GM13976 (cell line): ENCODE results near the gene ZNF791.
A peak's percentile ranks its signal among the peaks of the same experiment; 100 is the strongest.

Experiments used
- DNase-seq: peaks from one replicate; pipeline ENCODE4 v3.0.0; 2012; ENCODE audit warnings: low spot score
- in situ Hi-C: fragments of 300-500 bp; cut with MboI; formaldehyde crosslinking; loops from one replicate; pipeline ENCODE4 v1.12.0; 2022; ENCODE audit warnings: low sequenced_read_pairs, mixed read lengths, inconsistent platforms; ENCODE audit not compliant: unreplicated experiment
- TF ChIP-seq, protein P1 (sequence below): IDR thresholded peaks from 2 replicates; pipeline ENCODE4 v1.5.1; 2012; ENCODE audit warnings: borderline replicate concordance, mild to moderate bottlenecking; ENCODE audit not compliant: insufficient read depth; ENCODE audit errors: extremely low read depth, missing control alignments, control extremely low read depth

Gene ZNF791

DNA sequence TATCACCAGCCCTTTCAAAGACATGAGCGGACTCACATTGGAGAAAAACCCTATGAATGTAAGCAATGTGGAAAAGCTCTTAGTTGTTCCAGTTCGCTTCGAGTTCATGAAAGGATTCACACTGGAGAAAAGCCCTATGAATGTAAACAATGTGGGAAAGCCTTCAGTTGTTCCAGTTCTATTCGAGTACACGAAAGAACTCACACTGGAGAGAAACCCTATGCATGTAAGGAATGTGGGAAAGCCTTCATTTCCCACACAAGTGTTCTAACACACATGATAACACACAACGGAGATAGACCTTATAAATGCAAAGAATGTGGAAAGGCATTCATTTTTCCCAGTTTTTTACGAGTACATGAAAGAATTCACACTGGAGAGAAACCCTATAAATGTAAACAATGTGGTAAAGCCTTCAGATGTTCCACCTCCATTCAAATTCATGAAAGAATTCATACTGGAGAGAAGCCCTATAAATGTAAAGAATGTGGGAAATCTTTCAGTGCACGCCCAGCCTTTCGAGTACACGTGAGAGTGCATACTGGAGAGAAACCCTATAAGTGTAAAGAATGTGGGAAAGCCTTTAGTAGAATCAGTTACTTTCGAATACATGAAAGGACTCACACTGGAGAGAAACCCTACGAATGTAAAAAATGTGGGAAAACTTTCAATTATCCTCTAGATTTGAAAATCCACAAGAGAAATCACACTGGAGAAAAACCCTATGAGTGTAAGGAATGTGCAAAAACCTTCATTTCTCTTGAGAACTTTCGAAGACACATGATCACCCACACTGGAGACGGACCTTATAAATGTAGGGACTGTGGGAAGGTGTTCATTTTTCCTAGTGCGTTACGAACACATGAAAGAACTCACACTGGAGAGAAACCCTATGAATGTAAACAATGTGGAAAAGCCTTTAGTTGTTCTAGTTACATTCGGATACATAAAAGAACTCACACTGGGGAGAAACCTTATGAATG lies 17.6 kb downstream of the ZNF791 start:
- in situ Hi-C loops, result no loop called here

DNA sequence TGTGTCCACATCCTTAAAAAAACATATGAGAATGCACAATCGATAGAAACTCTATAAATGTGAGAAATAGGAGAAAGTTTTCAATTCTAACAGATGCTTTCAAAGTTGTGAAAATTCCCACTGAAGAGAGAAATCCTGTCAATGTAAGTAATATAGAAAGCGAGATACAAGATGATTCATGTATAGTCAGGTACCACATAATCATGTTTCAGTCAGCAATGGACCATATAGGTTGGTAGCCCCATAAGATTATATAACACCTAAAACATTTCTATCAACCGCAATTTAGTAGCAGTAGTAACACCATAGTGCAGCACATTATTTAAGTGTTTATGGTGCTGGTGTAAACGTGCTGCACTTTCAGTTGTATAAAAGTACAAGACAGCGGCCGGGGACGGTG lies 18.5 kb downstream of the ZNF791 start:
- in situ Hi-C loops, result no loop called here
- no peak for DNase-seq
- TF ChIP-seq, protein P1, sequence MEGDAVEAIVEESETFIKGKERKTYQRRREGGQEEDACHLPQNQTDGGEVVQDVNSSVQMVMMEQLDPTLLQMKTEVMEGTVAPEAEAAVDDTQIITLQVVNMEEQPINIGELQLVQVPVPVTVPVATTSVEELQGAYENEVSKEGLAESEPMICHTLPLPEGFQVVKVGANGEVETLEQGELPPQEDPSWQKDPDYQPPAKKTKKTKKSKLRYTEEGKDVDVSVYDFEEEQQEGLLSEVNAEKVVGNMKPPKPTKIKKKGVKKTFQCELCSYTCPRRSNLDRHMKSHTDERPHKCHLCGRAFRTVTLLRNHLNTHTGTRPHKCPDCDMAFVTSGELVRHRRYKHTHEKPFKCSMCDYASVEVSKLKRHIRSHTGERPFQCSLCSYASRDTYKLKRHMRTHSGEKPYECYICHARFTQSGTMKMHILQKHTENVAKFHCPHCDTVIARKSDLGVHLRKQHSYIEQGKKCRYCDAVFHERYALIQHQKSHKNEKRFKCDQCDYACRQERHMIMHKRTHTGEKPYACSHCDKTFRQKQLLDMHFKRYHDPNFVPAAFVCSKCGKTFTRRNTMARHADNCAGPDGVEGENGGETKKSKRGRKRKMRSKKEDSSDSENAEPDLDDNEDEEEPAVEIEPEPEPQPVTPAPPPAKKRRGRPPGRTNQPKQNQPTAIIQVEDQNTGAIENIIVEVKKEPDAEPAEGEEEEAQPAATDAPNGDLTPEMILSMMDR, result no peak

More for the DNA sequence above, 17.6 kb downstream of the ZNF791 start:
- TF ChIP-seq, protein P1, result no peak
- no peak for DNase-seq

DNA sequence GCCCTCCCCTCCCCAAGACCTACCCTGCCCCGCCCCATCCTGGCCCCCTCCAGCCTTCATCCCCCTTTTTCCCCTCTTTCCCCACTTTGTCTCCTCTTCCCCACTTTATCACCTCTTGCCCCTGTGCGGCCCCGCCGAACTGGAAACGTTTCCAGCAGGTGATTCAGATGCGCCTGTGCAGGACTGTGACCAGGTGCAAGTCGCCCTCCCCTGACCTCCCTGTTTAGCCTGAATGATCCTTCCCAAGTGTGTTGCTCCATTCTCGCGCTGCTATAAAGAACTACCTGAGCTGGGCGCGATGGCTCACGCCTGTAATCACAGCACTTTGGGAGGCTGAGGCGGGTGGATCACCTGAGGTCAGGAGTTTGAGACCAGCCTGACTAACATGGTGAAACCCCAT lies 25.9 kb downstream of the ZNF791 start:
- in situ Hi-C loops, result no loop called here
- TF ChIP-seq, protein P1, result no peak

DNA sequence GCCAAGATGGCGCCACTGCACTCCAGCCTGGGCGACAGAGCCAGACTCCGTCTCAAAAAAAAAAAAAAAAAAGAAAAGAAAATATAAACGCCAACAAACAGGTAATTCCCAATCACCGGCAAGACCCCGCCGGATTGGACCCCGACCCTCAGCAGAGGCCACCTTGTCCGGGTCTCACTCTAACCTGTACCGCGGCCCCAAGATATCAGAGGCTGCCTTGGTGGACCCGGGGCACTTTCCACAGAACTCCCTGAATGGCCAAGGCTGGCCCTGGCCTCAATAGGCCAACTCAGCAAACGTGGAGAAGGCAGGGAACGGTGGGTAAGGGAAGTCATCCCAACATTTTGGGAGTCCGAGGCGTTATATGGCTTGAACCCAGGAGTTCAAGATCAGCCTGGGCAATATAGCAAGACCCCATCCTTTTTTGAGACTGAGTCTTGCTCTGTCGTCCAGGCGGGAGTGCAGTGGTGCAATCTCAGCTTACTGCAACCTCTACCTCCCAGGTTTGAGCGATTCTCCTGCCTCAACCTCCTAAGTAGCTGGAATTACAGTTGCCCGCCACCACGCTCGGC lies 28.0 kb downstream of the ZNF791 start:
- TF ChIP-seq, protein P1, result no peak
- in situ Hi-C loops, result no loop called here
- DNase-seq, result no peak

More for the DNA sequence above, 25.9 kb downstream of the ZNF791 start:
- no peak for DNase-seq

DNA sequence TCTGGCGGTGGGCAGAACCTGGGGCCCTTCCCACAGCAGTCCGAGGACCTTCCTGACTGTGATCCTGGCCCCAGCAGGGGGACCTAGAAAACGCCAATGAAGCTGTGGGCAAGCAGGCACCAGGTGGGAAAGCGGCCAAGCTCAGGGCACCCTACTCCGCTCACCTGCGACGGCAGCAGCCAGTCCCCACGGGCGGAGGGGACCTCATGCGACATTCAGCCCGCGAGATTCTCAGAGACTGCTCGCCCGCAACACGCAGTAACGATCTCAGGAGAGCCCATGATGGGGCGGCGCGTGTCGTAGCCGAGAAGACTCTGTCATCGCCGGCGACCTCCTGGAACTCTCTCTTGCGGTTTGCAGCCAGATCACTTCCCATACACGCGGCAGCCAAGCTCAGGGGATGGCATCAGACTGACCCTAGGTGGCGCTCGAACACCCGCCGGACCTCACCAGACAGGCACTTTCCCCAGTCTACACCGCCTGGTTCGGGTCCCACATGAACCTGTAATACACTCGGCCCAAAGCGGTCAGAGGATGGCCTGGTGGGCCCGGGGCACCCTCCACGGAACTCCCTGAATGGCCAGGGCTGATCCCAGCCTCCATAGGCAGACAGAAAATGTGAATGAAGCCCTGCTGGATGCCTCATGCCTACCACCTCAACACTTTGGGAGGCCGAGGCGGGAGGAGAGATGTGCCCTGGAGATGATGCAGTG lies 29.3 kb downstream of the ZNF791 start:
- DNase-seq, result peak; percentile 91
- TF ChIP-seq, protein P1, result peak; percentile 82

DNA sequence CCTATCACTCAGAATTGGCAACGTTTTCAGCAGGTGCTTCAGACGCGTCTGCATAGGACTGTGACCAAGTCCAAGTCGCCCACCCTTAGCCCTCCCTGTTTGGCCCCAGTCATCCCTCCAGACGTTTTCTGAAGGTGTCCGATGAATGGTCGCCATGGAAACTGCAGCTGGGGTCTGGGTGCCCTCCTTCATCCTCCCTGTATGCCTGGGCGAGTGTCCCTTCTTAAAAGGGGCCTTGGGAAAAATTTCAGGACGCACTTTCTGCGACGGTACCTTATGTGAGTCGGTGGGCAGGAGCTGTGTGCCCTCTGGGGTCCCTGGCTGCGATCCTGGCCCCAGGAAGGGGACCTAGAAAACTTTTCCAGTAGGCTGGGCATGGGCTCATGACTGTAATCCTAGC lies 30.7 kb downstream of the ZNF791 start:
- no peak for DNase-seq
- in situ Hi-C loops, result no loop called here
- TF ChIP-seq, protein P1, result no peak

More for the DNA sequence above, 29.3 kb downstream of the ZNF791 start:
- in situ Hi-C loops, result no loop called here
